ENCODE data around the gene IGFBP5.

DNA sequence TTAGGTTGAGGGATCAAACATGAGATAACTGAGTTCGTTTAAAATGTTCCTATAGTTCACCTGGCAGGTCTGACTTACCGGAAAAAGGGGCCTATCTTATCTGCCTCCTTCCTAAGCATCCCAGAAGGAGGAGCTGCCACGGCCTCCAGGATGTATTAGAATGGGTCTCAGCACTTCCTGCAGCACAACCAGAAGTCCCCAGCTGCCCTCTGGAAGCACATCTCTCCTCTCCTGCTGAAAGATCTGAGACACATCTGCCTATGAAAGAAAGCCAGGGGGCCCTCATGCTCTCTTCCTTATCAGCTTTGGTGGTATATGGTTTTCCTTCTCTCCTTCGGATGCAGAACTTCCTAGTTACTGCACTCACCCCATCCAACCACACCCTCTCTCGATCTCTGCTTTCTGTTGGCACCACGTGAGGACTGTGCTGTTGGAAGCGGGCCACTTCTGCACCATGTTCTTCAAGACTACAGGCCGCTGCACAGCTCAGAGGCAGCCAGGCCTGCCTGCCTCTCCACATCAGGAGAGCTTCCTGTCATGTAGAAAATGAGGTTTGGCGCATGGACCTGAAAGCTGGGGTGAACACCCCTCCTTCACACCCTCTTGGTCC, 6.5 kb downstream of the IGFBP5 start:
- TF ChIP-seq, protein P1, sequence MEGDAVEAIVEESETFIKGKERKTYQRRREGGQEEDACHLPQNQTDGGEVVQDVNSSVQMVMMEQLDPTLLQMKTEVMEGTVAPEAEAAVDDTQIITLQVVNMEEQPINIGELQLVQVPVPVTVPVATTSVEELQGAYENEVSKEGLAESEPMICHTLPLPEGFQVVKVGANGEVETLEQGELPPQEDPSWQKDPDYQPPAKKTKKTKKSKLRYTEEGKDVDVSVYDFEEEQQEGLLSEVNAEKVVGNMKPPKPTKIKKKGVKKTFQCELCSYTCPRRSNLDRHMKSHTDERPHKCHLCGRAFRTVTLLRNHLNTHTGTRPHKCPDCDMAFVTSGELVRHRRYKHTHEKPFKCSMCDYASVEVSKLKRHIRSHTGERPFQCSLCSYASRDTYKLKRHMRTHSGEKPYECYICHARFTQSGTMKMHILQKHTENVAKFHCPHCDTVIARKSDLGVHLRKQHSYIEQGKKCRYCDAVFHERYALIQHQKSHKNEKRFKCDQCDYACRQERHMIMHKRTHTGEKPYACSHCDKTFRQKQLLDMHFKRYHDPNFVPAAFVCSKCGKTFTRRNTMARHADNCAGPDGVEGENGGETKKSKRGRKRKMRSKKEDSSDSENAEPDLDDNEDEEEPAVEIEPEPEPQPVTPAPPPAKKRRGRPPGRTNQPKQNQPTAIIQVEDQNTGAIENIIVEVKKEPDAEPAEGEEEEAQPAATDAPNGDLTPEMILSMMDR (conservative IDR thresholded peaks at IDR 0.05; ENCODE audit: low read depth, low read length): no peak
- TF ChIP-seq EZH2 (IDR thresholded peaks at IDR 0.05; ENCODE audit: low read length, unreplicated experiment): no peak
- TF ChIP-seq EZH2phosphoT487 (IDR thresholded peaks at IDR 0.05; ENCODE audit: borderline replicate concordance, low read length): no peak

Data from PC-3 (cell line).